OCI-M2 (cell line): ENCODE results near the gene CACNA1C.
"Not testable (repeated sequence)": the region's sequence is repeated elsewhere in the genome, so short reads cannot be mapped to it uniquely, and the experiment has no call there.

Experiments used
- DNase-seq: peaks from one replicate; lab custom pipeline; 2025; ENCODE audit not compliant: unreplicated experiment; lab: John Stamatoyannopoulos, UW

The CACNA1C gene

GRCh38 chr12:2248901-2249381 is 196.2 kb downstream of the CACNA1C start:
- DNase-seq: no peak

GRCh38 chr12:2250797-2251196 is 198.0 kb downstream of the CACNA1C start:
- no peak for DNase-seq

- no peak for DNase-seq
Measured at GRCh38 chr12:2251526-2252209, 198.9 kb downstream of the CACNA1C start.

- no peak for DNase-seq
Measured at GRCh38 chr12:2255311-2255710, 202.5 kb downstream of the CACNA1C start.

- not testable (repeated sequence) for DNase-seq
Measured at GRCh38 chr12:2255731-2256130, 202.9 kb downstream of the CACNA1C start.

- DNase-seq: no peak
Measured at GRCh38 chr12:2256453-2256852, 203.7 kb downstream of the CACNA1C start.

- DNase-seq: no peak
Measured at GRCh38 chr12:2256915-2257314, 204.1 kb downstream of the CACNA1C start.

- no peak for DNase-seq
Measured at GRCh38 chr12:2258025-2258424, 205.2 kb downstream of the CACNA1C start.

- no peak for DNase-seq
Measured at GRCh38 chr12:2259369-2259768, 206.6 kb downstream of the CACNA1C start.

- DNase-seq: no peak
Measured at GRCh38 chr12:2260441-2260840, 207.7 kb downstream of the CACNA1C start.

GRCh38 chr12:2261708-2262107 is 208.9 kb downstream of the CACNA1C start:
- DNase-seq: no peak

- DNase-seq: no peak
Measured at GRCh38 chr12:2262449-2262848, 209.7 kb downstream of the CACNA1C start.

- no peak for DNase-seq
Measured at GRCh38 chr12:2263901-2264300, 211.1 kb downstream of the CACNA1C start.

GRCh38 chr12:2264651-2265232 is 212.0 kb downstream of the CACNA1C start:
- DNase-seq: no peak

GRCh38 chr12:2265461-2266167 is 212.8 kb downstream of the CACNA1C start:
- DNase-seq: no peak

- no peak for DNase-seq
Measured at GRCh38 chr12:2266666-2267620, 214.2 kb downstream of the CACNA1C start.

GRCh38 chr12:2267703-2268470 is 215.1 kb downstream of the CACNA1C start:
- DNase-seq: no peak

- no peak for DNase-seq
Measured at GRCh38 chr12:2268471-2269286, 215.9 kb downstream of the CACNA1C start.

GRCh38 chr12:2270846-2271245 is 218.1 kb downstream of the CACNA1C start:
- DNase-seq: no peak
